GM12873 (cell line): ENCODE results near the gene UQCRQ.

ENCODE experiments used
- TF ChIP-seq, protein P1 (sequence below): IDR thresholded peaks from 2 replicates; pipeline ENCODE4 v1.5.1; 2012; ENCODE audit warnings: low read depth, mild to moderate bottlenecking, moderate library complexity, low read length, control low read depth; ENCODE audit not compliant: insufficient read depth; ENCODE audit errors: missing control alignments

UQCRQ gene

GRCh38 chr5:132873119-132873929, 6.9 kb downstream of the UQCRQ start, which contains the start of gene LEAP2:
TSS of gene LEAP2 (plus strand) at chr5:132873668. CDS start at chr5:132873695, 27 bp downstream.
- TF ChIP-seq, protein P1, sequence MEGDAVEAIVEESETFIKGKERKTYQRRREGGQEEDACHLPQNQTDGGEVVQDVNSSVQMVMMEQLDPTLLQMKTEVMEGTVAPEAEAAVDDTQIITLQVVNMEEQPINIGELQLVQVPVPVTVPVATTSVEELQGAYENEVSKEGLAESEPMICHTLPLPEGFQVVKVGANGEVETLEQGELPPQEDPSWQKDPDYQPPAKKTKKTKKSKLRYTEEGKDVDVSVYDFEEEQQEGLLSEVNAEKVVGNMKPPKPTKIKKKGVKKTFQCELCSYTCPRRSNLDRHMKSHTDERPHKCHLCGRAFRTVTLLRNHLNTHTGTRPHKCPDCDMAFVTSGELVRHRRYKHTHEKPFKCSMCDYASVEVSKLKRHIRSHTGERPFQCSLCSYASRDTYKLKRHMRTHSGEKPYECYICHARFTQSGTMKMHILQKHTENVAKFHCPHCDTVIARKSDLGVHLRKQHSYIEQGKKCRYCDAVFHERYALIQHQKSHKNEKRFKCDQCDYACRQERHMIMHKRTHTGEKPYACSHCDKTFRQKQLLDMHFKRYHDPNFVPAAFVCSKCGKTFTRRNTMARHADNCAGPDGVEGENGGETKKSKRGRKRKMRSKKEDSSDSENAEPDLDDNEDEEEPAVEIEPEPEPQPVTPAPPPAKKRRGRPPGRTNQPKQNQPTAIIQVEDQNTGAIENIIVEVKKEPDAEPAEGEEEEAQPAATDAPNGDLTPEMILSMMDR: no peak

DNA sequence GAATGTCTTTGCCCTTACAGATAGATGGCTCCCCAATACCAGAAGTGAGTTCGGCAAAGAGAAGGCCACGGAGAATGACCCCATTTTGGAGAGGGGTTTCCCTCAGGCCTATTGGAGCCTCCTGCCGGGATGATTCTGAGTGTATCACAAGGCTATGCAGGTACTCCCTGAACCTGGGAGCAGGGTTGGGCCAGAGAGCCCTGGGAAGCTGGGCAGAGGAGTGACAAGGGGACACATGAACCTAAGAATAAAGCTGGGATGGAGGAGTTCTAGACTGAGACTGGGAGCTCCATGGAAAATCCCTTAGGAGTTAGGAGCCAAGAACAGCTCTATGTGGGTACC, 7.5 kb downstream of the UQCRQ start:
- TF ChIP-seq, protein P1: no peak

GRCh38 chr5:132876020-132876759, 9.7 kb downstream of the UQCRQ start:
- TF ChIP-seq, protein P1: no peak

DNA sequence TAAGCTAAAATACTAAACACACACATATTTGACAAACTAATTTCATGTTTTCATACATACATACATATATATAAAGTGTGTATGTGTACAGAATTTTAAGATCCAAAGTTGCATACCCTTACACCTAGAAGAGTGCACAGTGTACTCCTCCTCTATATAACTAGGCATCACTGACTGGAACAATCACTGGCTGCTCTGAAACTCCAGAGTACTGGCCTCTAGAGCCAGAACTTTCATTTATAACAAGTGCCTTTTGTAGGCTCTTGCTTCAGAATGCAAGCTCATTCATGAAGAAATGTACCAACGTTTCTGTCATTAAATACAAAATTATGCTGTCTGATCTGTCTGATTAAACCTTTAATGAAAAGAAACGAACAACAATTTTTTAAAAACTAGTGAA, 11.0 kb downstream of the UQCRQ start:
- TF ChIP-seq, protein P1: no peak

GRCh38 chr5:132877938-132878337, 11.5 kb downstream of the UQCRQ start:
- TF ChIP-seq, protein P1: no peak

- TF ChIP-seq, protein P1: peak; percentile 72
Observed at GRCh38 chr5:132883261-132883834, 16.9 kb downstream of the UQCRQ start.

DNA sequence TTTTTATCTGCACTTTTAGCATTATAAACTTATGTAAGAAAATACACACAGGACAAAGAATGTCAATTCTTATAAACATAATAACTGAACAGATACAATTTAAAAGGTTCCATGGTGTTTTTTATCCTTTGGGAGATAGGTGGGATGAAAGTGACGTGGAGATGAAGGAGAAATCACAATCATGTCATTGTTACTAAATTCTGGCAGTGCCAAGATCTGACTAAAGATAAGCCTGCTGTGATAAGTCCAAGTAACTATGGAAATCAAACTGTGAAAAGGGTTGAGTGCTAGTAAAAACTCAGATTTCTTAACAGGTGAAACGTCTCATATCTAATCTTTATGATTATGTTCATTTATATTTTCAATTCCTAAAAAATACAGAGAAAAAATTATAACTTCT, 18.1 kb downstream of the UQCRQ start:
- TF ChIP-seq, protein P1: no peak
